ENCODE results near the gene PRUNE2.

DNA sequence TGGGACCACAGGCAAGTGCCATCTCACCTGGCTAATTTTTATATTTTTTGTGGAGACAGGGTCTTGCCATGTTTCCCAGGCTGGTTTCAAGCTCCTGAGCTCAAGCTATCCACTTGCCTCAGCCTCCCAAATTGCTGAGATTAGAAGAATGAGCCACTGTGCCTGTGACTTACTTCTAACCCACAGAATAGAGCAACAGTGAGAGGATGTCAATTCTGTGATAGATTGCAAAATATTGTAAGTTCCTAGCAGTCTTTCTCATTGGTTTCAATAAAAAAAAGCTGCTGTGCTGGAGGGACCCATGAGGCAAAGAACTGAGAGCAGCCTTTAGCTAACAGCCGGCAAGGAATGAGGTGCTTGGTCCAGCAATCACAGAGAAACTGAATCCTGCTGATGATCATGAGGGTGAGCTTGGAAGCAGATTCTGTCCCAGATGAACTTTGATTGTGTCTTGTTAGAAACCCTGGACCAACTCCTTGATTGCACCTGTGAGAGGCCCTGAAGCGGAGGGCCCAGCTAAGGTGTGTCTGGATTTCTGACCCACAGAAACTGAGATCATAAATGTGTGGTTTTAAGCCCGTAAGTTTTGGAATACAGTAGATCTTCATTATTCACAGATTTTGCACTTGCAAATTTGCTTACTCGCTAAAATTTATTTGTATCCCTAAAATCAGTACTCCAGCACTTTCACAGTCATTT, 297.2 kb downstream of the PRUNE2 start:
- TF ChIP-seq, protein P1, sequence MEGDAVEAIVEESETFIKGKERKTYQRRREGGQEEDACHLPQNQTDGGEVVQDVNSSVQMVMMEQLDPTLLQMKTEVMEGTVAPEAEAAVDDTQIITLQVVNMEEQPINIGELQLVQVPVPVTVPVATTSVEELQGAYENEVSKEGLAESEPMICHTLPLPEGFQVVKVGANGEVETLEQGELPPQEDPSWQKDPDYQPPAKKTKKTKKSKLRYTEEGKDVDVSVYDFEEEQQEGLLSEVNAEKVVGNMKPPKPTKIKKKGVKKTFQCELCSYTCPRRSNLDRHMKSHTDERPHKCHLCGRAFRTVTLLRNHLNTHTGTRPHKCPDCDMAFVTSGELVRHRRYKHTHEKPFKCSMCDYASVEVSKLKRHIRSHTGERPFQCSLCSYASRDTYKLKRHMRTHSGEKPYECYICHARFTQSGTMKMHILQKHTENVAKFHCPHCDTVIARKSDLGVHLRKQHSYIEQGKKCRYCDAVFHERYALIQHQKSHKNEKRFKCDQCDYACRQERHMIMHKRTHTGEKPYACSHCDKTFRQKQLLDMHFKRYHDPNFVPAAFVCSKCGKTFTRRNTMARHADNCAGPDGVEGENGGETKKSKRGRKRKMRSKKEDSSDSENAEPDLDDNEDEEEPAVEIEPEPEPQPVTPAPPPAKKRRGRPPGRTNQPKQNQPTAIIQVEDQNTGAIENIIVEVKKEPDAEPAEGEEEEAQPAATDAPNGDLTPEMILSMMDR (IDR thresholded peaks at IDR 0.05; ENCODE audit: control extremely low read depth in 1 of 3, insufficient read depth in 1 of 3, low read depth in 1 of 3, low read length in 3 of 3) = no peak
- TF ChIP-seq BCL11A (IDR thresholded peaks at IDR 0.05; ENCODE audit: low read depth in 2 of 2, low read length in 2 of 2) (no peak), EGR1 (IDR thresholded peaks at IDR 0.05; ENCODE audit: borderline replicate concordance, low read depth, low read length) (no peak), SP2 (IDR thresholded peaks at IDR 0.05; ENCODE audit: low read length) (no peak), TEAD4 (IDR thresholded peaks at IDR 0.05; ENCODE audit: low read depth, low read length) (no peak), RAD21 (IDR thresholded peaks at IDR 0.05 in 1 of 2, conservative IDR thresholded peaks at IDR 0.05 in 1 of 2; ENCODE audit: low read depth in 2 of 2, low read length in 2 of 2) (no peak), JUN (IDR thresholded peaks at IDR 0.05; ENCODE audit: low read depth, low read length) (no peak)
- TF ChIP-seq, protein P2, sequence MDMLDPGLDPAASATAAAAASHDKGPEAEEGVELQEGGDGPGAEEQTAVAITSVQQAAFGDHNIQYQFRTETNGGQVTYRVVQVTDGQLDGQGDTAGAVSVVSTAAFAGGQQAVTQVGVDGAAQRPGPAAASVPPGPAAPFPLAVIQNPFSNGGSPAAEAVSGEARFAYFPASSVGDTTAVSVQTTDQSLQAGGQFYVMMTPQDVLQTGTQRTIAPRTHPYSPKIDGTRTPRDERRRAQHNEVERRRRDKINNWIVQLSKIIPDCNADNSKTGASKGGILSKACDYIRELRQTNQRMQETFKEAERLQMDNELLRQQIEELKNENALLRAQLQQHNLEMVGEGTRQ (IDR thresholded peaks at IDR 0.05; ENCODE audit: low read length) = no peak
- TF ChIP-seq, protein P3, sequence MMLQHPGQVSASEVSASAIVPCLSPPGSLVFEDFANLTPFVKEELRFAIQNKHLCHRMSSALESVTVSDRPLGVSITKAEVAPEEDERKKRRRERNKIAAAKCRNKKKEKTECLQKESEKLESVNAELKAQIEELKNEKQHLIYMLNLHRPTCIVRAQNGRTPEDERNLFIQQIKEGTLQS (IDR thresholded peaks at IDR 0.05; ENCODE audit: insufficient read depth, low read depth, low read length) = no peak
- TF ChIP-seq, protein P4, sequence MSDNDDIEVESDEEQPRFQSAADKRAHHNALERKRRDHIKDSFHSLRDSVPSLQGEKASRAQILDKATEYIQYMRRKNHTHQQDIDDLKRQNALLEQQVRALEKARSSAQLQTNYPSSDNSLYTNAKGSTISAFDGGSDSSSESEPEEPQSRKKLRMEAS (IDR thresholded peaks at IDR 0.05) = no peak

Measured in H1 (cell line).